Parathyroid adenoma (tissue), 2 donors: Measurements from ENCODE around the gene TMEM132E.

Experiments used
- H2AFZ ChIP-seq: fragments of 300-600 bp; sonication (generic); one replicate; pipeline ENCODE4 v1.7.0; 2017; ENCODE audit warnings: antibody characterized with exemption, mild to moderate bottlenecking
- H3K27ac ChIP-seq: fragments of 300-600 bp; sonication (generic); one replicate; pipeline ENCODE4 v1.7.0; 2017
- H3K27me3 ChIP-seq: fragments of 300-600 bp; sonication (generic); one replicate; pipeline ENCODE4 v1.7.0; 2017; ENCODE audit warnings: low read length; ENCODE audit not compliant: control insufficient read depth, insufficient read depth
- H3K36me3 ChIP-seq: fragments of 300-600 bp; sonication (generic); one replicate; pipeline ENCODE4 v1.7.0; 2017; ENCODE audit warnings: low read length; ENCODE audit not compliant: control insufficient read depth, insufficient read depth
- H3K4me1 ChIP-seq: fragments of 300-600 bp; sonication (generic); one replicate; pipeline ENCODE4 v1.7.0; 2017; ENCODE audit warnings: control low read depth
- H3K4me2 ChIP-seq: fragments of 300-600 bp; sonication (generic); one replicate; pipeline ENCODE4 v1.7.0; 2017; ENCODE audit warnings: low read length
- H3K4me3 ChIP-seq: fragments of 300-600 bp; sonication (generic); one replicate; pipeline ENCODE4 v1.7.0; 2017; ENCODE audit warnings: low read depth, low read length
- H3K79me2 ChIP-seq: fragments of 300-600 bp; sonication (generic); one replicate; pipeline ENCODE4 v1.7.0; 2017; ENCODE audit warnings: control low read depth
- H3K9ac ChIP-seq: fragments of 300-600 bp; sonication (generic); one replicate; pipeline ENCODE4 v1.7.0; 2017; ENCODE audit warnings: mild to moderate bottlenecking
- H3K9me3 ChIP-seq: fragments of 300-600 bp; sonication (generic); one replicate; pipeline ENCODE4 v1.7.0; 2017; ENCODE audit warnings: low read length; ENCODE audit not compliant: control insufficient read depth
- CTCF ChIP-seq: fragments of 300-600 bp; sonication (generic); IDR thresholded peaks from one replicate; pipeline ENCODE4 v1.7.0; 2017; ENCODE audit warnings: antibody characterized with exemption, mild to moderate bottlenecking
- donor health status: primary hyperparathyroidism.

The TMEM132E gene

GRCh38 chr17:34672176-34672785 lies 92.9 kb downstream of the TMEM132E start:
- Histone ChIP-seq H3K4me3 (no peak overlapping the region), H3K9me3 (no peaks in the 10 kb centered on the region), H3K4me1 (peaks cover 11% of the 10 kb centered on the region), H3K27me3 (no peaks in the 10 kb centered on the region), H3K4me2 (no peak overlapping the region), H3K27ac (no peak overlapping the region), H3K36me3 (no peaks in the 10 kb centered on the region), H3K9ac (no peak overlapping the region), H2AFZ (no peak overlapping the region), H3K79me2 (no peaks in the 10 kb centered on the region)
- no peak for TF ChIP-seq CTCF

DNA sequence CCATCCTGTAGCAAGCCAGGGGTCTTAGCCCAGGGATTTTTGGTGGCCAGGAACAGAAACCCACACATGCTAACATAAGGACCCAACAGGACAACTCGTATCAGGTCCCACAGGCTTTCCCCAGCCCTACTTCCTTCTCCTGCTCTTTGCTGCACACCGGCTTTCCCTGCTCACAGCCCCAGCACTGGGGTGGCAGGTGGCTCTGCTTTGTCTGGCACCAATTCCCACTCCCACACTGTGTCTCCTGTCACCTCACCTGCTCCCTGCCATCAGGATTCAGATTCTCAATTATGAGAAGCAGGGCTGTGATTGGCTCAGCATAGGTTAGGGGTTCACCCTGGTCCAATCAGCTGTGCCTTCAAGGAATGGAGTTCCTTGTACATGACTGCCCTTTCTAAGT lies 94.1 kb downstream of the TMEM132E start:
- Histone ChIP-seq H3K4me1 (peaks cover 11% of the 10 kb centered on the region), H3K27me3 (no peaks in the 10 kb centered on the region), H3K79me2 (no peaks in the 10 kb centered on the region), H3K36me3 (no peaks in the 10 kb centered on the region), H3K4me2 (no peak overlapping the region), H3K9me3 (no peaks in the 10 kb centered on the region), H3K4me3 (no peak overlapping the region), H3K27ac (no peak overlapping the region), H2AFZ (no peak overlapping the region), H3K9ac (no peak overlapping the region)
- TF ChIP-seq CTCF = no peak

DNA sequence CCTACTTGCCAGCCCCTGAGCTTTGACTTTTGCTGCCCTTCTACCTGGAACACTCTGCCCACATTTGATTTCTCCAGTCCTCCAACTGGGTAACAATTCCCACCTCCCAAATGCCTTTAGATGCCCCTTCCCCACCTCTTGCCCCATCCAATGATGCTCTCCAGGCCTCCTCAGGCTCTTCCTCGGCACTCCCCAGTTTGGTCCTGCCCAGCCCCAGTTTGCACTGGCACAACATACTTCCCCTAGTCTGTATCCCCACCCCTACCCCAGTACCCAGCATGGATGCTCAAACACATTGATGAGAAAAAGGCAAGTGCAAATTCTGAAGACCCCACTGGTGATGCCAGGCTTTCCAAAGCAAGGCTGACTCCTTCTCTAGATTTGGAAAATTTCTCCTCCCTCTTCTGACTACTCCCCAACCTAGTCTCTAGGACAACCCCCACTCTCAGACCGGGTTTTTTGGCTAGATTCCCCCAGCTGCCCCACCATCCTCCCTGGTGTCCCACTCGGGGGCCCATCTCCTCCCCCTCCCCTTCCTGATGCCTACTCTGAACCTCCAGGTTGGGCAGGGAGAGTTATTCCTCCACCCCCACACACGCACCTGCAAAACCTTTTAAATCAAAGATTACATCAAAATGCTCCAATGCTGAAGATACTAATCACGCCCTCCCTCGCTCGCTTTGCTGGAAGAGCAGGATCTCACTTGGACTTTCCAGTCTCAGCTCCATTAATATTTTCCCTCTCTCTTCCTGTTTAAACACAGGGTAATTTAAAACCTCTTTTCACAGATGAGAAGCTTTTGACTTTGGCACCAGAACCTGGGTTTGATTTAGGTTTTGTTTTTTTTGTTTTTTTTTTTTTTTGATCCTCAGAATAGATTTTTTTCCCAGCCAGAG lies 94.9 kb downstream of the TMEM132E start:
- Histone ChIP-seq H3K4me2 (no peak overlapping the region), H3K4me1 (peaks cover 11% of the 10 kb centered on the region), H3K27ac (no peak overlapping the region), H2AFZ (no peak overlapping the region), H3K4me3 (no peak overlapping the region), H3K36me3 (no peaks in the 10 kb centered on the region), H3K79me2 (no peaks in the 10 kb centered on the region), H3K9me3 (no peaks in the 10 kb centered on the region), H3K27me3 (no peaks in the 10 kb centered on the region), H3K9ac (no peak overlapping the region)
- no peak for TF ChIP-seq CTCF

- Histone ChIP-seq H3K9ac (no peak overlapping the region), H2AFZ (no peak overlapping the region), H3K4me2 (no peak overlapping the region), H3K4me1 (peaks cover 11% of the 10 kb centered on the region), H3K9me3 (no peaks in the 10 kb centered on the region), H3K79me2 (no peaks in the 10 kb centered on the region), H3K27ac (no peak overlapping the region), H3K36me3 (no peaks in the 10 kb centered on the region), H3K4me3 (no peak overlapping the region), H3K27me3 (no peaks in the 10 kb centered on the region)
- no peak for TF ChIP-seq CTCF
These were observed 95.8 kb downstream of the TMEM132E start for GRCh38 chr17:34675143-34675542.
